Small intestine (tissue), 7 donors: ENCODE measurements around the gene KIAA1755. TPM values are rescaled to one million over a fixed set of nuclear protein-coding genes. Genes with fewer than 3 reads are reported as not detected.
A peak's percentile ranks its signal among the peaks of the same experiment; 100 is the strongest.

Experiments used
- DNase-seq, 2 donors: peaks; one replicate each; pipeline versions ENCODE4 v3.0.0 to v3.0.0-alpha.2; 2013
- FAIRE-seq: peaks from 2 replicates; lab custom pipeline; 2012; peaks lifted over from hg19 to GRCh38; lab: Jason Lieb, UNC
- H3K27ac ChIP-seq, 3 donors: one replicate each; pipeline ENCODE4 v1.5.1; 2013; ENCODE audit warnings: low read length in 2 of 3, mild to moderate bottlenecking in 2 of 3, control low read depth in 1 of 3, inconsistent platforms in 1 of 3, low read depth in 1 of 3, moderate library complexity in 1 of 3
- H3K27me3 ChIP-seq, 3 donors: one replicate each; pipeline ENCODE4 v1.6.1; 2013; ENCODE audit warnings: low read length in 3 of 3, inconsistent platforms in 1 of 3; ENCODE audit not compliant: control insufficient read depth in 3 of 3, insufficient read depth in 3 of 3
- H3K36me3 ChIP-seq, 3 donors: one replicate each; pipeline ENCODE4 v1.6.1; 2013; ENCODE audit warnings: low read length in 3 of 3, inconsistent platforms in 1 of 3, low read depth in 1 of 3, mild to moderate bottlenecking in 1 of 3, moderate library complexity in 1 of 3; ENCODE audit not compliant: control insufficient read depth in 3 of 3, insufficient read depth in 2 of 3
- H3K4me1 ChIP-seq, 3 donors: one replicate each; pipeline ENCODE4 v1.6.1; 2013; ENCODE audit warnings: low read length in 2 of 3, inconsistent platforms in 1 of 3, low read depth in 1 of 3, mild to moderate bottlenecking in 1 of 3, moderate library complexity in 1 of 3; ENCODE audit not compliant: control insufficient read depth in 3 of 3, insufficient read depth in 2 of 3
- H3K4me3 ChIP-seq, 3 donors: one replicate each; pipeline ENCODE4 v1.5.1; 2013; ENCODE audit warnings: low read length in 3 of 3, control low read depth in 1 of 3, inconsistent platforms in 1 of 3, low read depth in 1 of 3, mild to moderate bottlenecking in 1 of 3, moderate library complexity in 1 of 3
- H3K9me3 ChIP-seq, 2 donors: one replicate each; pipeline ENCODE4 v1.6.1; 2013; ENCODE audit warnings: low read depth in 1 of 2, low read length in 1 of 2; ENCODE audit not compliant: control insufficient read depth in 2 of 2, insufficient read depth in 1 of 2
- WGBS, 3 donors: extraction: QIAGEN DNeasy Blood & Tissue Kit; methylation state at CpG; one replicate each; pipeline ENCODE4 v1.1.7; 2013; 5-methylcytosine and 5-hydroxymethylcytosine counted together
- polyA plus RNA-seq, 4 donors: library from polyadenylated mRNA; stranded (reverse) in 3 of 4; unstranded in 1 of 4; fragments of 200-250 nt in 3 of 4; fragments of 120-200 nt in 1 of 4; gene quantifications; one replicate each; pipeline versions ENCODE4 v1.2.1 to v1.2.3, GENCODE V29; 2013
- donor health status: healthy with polysubstance abuse.
- donor health status: control.
- donor health status: control.
- donor health status: Bipolar disorder and iron deficiency.
- donor health status: healthy.

KIAA1755 gene
- polyA plus RNA-seq, 4 donors: 0.45 to 5.6 (median 1.5) TPM

DNA sequence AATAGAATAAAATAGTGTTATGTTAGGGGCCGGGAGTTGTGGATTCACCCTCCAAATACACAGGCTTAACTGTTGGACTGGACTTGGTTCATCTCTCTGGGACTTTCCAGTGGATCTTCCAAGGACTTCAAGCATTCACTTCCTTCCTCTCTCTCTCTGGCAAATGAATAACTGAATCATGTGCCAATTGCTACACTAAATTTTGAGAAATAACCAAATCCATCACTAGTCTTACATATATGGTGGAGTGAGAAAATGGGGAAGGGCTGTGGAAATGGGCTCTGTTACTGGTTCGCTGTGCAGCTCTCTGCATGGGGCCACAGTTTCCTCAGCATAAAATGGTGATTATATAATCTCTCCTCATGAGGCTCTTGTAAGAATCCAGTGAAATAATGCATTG lies 6.8 kb upstream of the KIAA1755 start:
- FAIRE-seq: no peak
- 66 to 80% (median 68%) methylated on average over 2 of the region's 2 CpGs for WGBS, 3 donors

DNA sequence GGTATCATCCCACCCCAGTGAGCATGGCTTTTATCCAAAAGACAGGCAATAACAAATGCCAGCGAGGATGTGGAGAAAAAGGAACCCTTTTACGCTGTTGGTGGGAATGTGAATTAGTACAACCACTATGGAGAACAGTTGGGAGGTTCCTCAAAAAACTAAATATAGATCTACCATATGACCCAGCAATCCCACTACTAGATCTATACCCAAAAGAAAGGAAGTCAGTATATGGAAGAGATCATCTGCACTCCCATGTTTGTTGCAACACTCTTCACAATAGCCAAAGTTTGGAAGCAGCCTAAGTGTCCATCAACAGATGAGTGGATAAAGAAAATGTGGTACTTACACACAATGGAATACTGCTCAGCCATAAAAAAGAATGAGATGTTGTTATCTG lies 5.9 kb upstream of the KIAA1755 start:
- no peak overlapping the region for H3K27ac ChIP-seq
- H3K9me3 ChIP-seq: no peaks in the 10 kb centered on the region
- no peaks in the 10 kb centered on the region for H3K4me1 ChIP-seq
- H3K4me3 ChIP-seq: no peak overlapping the region
- FAIRE-seq (no peak), DNase-seq (no peak)
- H3K36me3 ChIP-seq: no peaks in the 10 kb centered on the region
- WGBS, 3 donors: 85 to 95% (median 86%) methylated on average over 2 of the region's 2 CpGs
- H3K27me3 ChIP-seq: peaks cover 0 to 7% (median 4%) of the 10 kb centered on the region in 3 donors

More for the DNA sequence above, 6.8 kb upstream of the KIAA1755 start:
- no peak overlapping the region for H3K4me3 ChIP-seq
- peaks cover 0 to under 1% (median 0%) of the 10 kb centered on the region in 3 donors for H3K27me3 ChIP-seq
- no peak overlapping the region for H3K27ac ChIP-seq
- H3K36me3 ChIP-seq: no peaks in the 10 kb centered on the region
- DNase-seq: no peak
- H3K4me1 ChIP-seq: no peaks in the 10 kb centered on the region
- no peaks in the 10 kb centered on the region for H3K9me3 ChIP-seq

- Histone ChIP-seq H3K27ac (no peak overlapping the region), H3K36me3 (no peaks in the 10 kb centered on the region), H3K4me3 (no peak overlapping the region), H3K27me3 (peaks cover 4 to 35% (median 5%) of the 10 kb centered on the region in 3 donors), H3K9me3 (no peaks in the 10 kb centered on the region), H3K4me1 (no peaks in the 10 kb centered on the region)
- FAIRE-seq: no peak
- WGBS, 3 donors: 82 to 87% (median 84%) methylated on average over 6 of the region's 6 CpGs
- DNase-seq: no peak
Measured at GRCh38 chr20:38262931-38263330, 2.4 kb upstream of the KIAA1755 start.

GRCh38 chr20:38261054-38261390 lies 487 bp upstream of the KIAA1755 start:
- Histone ChIP-seq H3K36me3 (no peaks in the 10 kb centered on the region), H3K4me1 (no peaks in the 10 kb centered on the region), H3K4me3 (no peak overlapping the region), H3K27me3 (peaks cover 4 to 35% (median 5%) of the 10 kb centered on the region in 3 donors), H3K9me3 (no peaks in the 10 kb centered on the region), H3K27ac (peak overlapping the region in 2 of 3 donors; percentile 21 to 69)
- FAIRE-seq (no peak), DNase-seq (no peak)
- WGBS, 3 donors: 49 to 57% (median 53%) methylated on average over 8 of the region's 8 CpGs

DNA sequence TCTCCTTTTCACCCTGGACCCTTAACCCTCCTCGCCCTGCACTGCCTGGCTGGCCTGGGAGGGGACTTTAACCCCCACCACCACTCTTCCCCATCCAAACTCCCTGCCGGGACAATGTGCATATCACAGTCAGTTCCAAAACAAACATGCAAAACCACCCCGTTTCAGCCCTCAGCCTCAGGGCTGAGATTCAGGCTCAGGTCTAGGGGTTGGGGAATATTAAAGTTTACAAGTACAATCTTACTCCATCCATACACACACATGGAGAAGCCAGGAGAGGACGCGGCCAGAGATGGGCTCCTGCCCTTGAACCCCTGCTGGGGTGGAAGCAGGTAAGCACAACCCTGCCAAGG lies 534 bp downstream of the KIAA1755 start:
- H3K4me1 ChIP-seq: no peaks in the 10 kb centered on the region

DNA sequence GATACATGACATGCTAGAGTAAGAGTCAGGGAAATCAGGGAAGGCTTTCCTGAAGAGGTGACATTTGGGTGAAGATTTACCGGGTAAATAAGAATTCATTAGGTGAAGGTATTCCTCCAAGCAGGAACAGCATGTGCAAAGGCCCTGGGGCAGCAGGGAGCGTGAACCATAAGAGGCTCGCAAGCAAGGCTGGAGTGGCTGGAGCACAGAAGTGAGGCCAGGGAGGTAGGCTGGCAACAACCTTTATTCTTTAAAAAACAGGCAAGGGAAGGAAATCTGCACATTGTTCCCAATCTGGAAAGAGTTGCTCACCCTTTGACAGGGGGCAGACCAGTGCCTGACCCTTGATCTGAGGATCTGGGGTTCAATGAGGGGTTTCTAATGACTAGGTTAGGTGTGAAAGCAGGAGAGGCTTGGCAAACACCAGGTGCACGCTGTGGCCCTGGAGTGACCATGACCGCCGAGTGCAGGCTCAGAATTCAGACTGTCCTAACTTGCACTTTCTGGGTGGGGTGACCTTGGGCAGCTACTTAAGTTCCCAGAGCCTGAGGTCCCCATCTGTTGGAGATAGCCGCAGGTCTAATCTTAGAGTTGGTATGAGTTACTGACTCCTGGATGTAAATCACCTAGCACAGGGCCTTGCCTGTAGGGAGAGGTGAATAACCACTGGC lies 1.9 kb downstream of the KIAA1755 start:
- Histone ChIP-seq H3K4me1 (no peaks in the 10 kb centered on the region), H3K27ac (no peak overlapping the region), H3K27me3 (peaks cover 4 to 35% (median 5%) of the 10 kb centered on the region in 3 donors), H3K36me3 (no peaks in the 10 kb centered on the region), H3K9me3 (no peaks in the 10 kb centered on the region), H3K4me3 (no peak overlapping the region)
- DNase-seq (no peak), FAIRE-seq (no peak)
- 76 to 86% (median 85%) methylated on average over 7 of the region's 7 CpGs for WGBS, 3 donors

More for the DNA sequence above, 534 bp downstream of the KIAA1755 start:
- no peaks in the 10 kb centered on the region for H3K9me3 ChIP-seq
- H3K4me3 ChIP-seq: peak overlapping the region in 1 of 3 donors; percentile 32
- H3K27ac ChIP-seq: peak overlapping the region in 2 of 3 donors; percentile 33 to 72
- no peaks in the 10 kb centered on the region for H3K36me3 ChIP-seq
- WGBS, 3 donors: 5 to 15% (median 11%) methylated on average over 5 of the region's 5 CpGs
- FAIRE-seq (no peak), DNase-seq (no peak)
- H3K27me3 ChIP-seq: peaks cover 4 to 35% (median 5%) of the 10 kb centered on the region in 3 donors

- DNase-seq: no peak
- FAIRE-seq: no peak
- peaks cover 4 to 32% (median 7%) of the 10 kb centered on the region in 3 donors for H3K27me3 ChIP-seq
- H3K4me3 ChIP-seq: no peak overlapping the region
- no peaks in the 10 kb centered on the region for H3K4me1 ChIP-seq
- no peak overlapping the region for H3K27ac ChIP-seq
- no peaks in the 10 kb centered on the region for H3K9me3 ChIP-seq
- no peaks in the 10 kb centered on the region for H3K36me3 ChIP-seq
- 59 to 76% (median 76%) methylated on average over 2 of the region's 2 CpGs for WGBS, 3 donors
Measured at GRCh38 chr20:38256966-38257365, 3.6 kb downstream of the KIAA1755 start.

DNA sequence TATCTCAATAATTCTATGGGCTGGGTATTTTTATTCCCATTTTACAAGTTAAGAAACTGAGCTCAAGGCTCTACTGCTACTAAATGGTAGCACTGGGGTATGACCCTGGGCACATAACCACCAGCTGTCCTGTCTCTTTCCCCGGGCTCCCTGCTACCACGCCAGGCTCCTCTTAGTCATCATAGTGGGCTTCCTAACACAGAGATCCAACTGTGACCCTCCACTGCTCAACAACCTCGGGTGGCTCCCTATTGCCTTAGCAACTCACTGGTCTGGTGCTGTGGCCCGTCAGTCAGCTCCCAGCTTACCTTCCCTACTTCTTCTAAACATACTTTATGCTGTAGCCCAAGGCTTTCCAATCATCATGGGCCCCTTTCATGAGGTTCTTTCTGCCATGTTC lies 4.5 kb downstream of the KIAA1755 start:
- Histone ChIP-seq H3K4me3 (no peak overlapping the region), H3K27me3 (peaks cover 0 to 24% (median 5%) of the 10 kb centered on the region in 3 donors), H3K4me1 (no peaks in the 10 kb centered on the region), H3K36me3 (no peaks in the 10 kb centered on the region), H3K9me3 (no peaks in the 10 kb centered on the region), H3K27ac (peak overlapping the region in 1 of 3 donors; percentile 52)
- DNase-seq (no peak), FAIRE-seq (no peak)
- 73 to 80% (median 79%) methylated on average over 4 of the region's 4 CpGs for WGBS, 3 donors

DNA sequence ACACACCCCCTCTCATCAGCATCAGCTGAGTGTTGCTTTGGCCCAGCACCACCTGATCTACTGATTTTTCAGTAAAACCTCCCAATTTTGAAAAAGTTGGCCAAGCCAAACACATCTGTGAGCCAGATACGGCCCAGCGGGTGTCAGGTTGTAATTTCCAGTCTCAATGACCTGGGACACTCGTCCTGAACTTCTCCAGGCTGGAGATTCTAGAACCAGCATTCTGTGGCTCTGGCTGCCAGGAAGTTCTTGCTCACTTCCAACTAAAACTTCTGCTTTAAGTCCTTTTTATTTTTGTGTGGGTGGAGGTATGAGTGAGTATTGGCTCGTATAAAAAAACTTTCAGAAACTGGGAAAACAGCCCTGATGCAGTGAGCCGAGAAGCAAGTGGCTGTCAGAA lies 5.1 kb downstream of the KIAA1755 start:
- Histone ChIP-seq H3K36me3 (no peaks in the 10 kb centered on the region), H3K4me1 (no peaks in the 10 kb centered on the region), H3K27ac (peak overlapping the region in 1 of 3 donors; percentile 52), H3K27me3 (peaks cover 0 to 20% (median 4%) of the 10 kb centered on the region in 3 donors), H3K4me3 (no peak overlapping the region), H3K9me3 (no peaks in the 10 kb centered on the region)
- FAIRE-seq (no peak), DNase-seq (no peak)
- WGBS, 3 donors: 57 to 72% (median 67%) methylated on average over 5 of the region's 5 CpGs
